GM23338 (cell line): ENCODE data around the gene LMO7. TPM values are rescaled to one million over a fixed set of nuclear protein-coding genes. Genes with fewer than 3 reads are reported as not detected.

Source experiments
- ATAC-seq: fragments of 200-7000 bp; cut with Tn5 transposase; 3 replicates; pipeline ENCODE4 v1.9.1; 2020
- DNase-seq: peaks from one replicate; pipeline ENCODE4 v3.0.0-alpha.2; 2015; ENCODE audit warnings: low spot score
- H2AFZ ChIP-seq: fragments of 200-600 bp; sonication (generic); 2 replicates; pipeline ENCODE4 v1.8.0; 2016; ENCODE audit warnings: antibody characterized with exemption, mild to moderate bottlenecking, moderate library complexity
- H3F3A ChIP-seq: fragments of 200-600 bp; sonication (generic); replicated peaks from 2 replicates; pipeline ENCODE4 v1.8.0; 2017; ENCODE audit warnings: antibody characterized with exemption, mixed run types, low read depth
- H3K27ac ChIP-seq: fragments of 200-600 bp; sonication (generic); 2 replicates; pipeline ENCODE4 v1.6.1; 2016; ENCODE audit warnings: low read depth
- H3K27me3 ChIP-seq: fragments of 200-600 bp; sonication (generic); 2 replicates; pipeline ENCODE4 v1.8.0; 2016; ENCODE audit warnings: mild to moderate bottlenecking, mixed run types, moderate library complexity; ENCODE audit not compliant: insufficient read depth
- H3K36me3 ChIP-seq: fragments of 200-600 bp; sonication (generic); 2 replicates; pipeline ENCODE4 v1.8.0; 2016; ENCODE audit warnings: mild to moderate bottlenecking; ENCODE audit not compliant: insufficient read depth
- H3K4me1 ChIP-seq: fragments of 200-600 bp; sonication (generic); 2 replicates; pipeline ENCODE4 v1.8.0; 2016; ENCODE audit warnings: mild to moderate bottlenecking, moderate library complexity; ENCODE audit not compliant: insufficient read depth
- H3K4me2 ChIP-seq: fragments of 200-600 bp; sonication (generic); 2 replicates; pipeline ENCODE4 v1.7.1; 2017; ENCODE audit warnings: mixed run types
- H3K4me3 ChIP-seq: fragments of 200-600 bp; sonication (generic); 2 replicates; pipeline ENCODE4 v1.6.1; 2016; ENCODE audit warnings: mixed run types
- H3K79me2 ChIP-seq: fragments of 200-600 bp; sonication (generic); replicated peaks from 2 replicates; pipeline ENCODE4 v1.8.0; 2017; ENCODE audit warnings: mild to moderate bottlenecking; ENCODE audit not compliant: insufficient read depth
- H3K9me2 ChIP-seq: fragments of 200-600 bp; sonication (generic); 2 replicates; pipeline ENCODE4 v1.8.0; 2017; ENCODE audit not compliant: insufficient read depth
- H4K20me1 ChIP-seq: fragments of 200-600 bp; sonication (generic); replicated peaks from 2 replicates; pipeline ENCODE4 v1.8.0; 2017; ENCODE audit warnings: mild to moderate bottlenecking; ENCODE audit not compliant: insufficient read depth
- H3K27ac Mint-ChIP-seq: 2 replicates; pipeline ENCODE4 v1.8.0; 2020; ENCODE audit warnings: inconsistent platforms, mild to moderate bottlenecking, moderate library complexity, mixed read lengths
- H3K27me3 Mint-ChIP-seq: 3 replicates; pipeline ENCODE4 v1.8.0; 2022; ENCODE audit warnings: low read depth, mild to moderate bottlenecking, moderate library complexity, mixed read lengths, inconsistent platforms; ENCODE audit not compliant: insufficient read depth, poor library complexity
- H3K36me3 Mint-ChIP-seq: 3 replicates; pipeline ENCODE4 v1.8.0; 2021; ENCODE audit warnings: low read depth, mild to moderate bottlenecking, inconsistent platforms, moderate library complexity, mixed read lengths
- H3K4me1 Mint-ChIP-seq: 3 replicates; pipeline ENCODE4 v1.8.0; 2020; ENCODE audit warnings: mild to moderate bottlenecking, inconsistent platforms, mixed read lengths
- H3K4me3 Mint-ChIP-seq: 3 replicates; pipeline ENCODE4 v1.8.0; 2021; ENCODE audit warnings: moderate library complexity, mild to moderate bottlenecking, inconsistent platforms, mixed read lengths
- H3K9me3 Mint-ChIP-seq: 3 replicates; pipeline ENCODE4 v1.8.0; 2020; ENCODE audit warnings: moderate library complexity, mild to moderate bottlenecking, inconsistent platforms, mixed read lengths
- EZH2 ChIP-seq: fragments of 200-600 bp; sonication (generic); IDR thresholded peaks from one replicate; pipeline ENCODE4 v1.8.0; 2017; ENCODE audit warnings: antibody characterized with exemption, mild to moderate bottlenecking, low read depth; ENCODE audit not compliant: unreplicated experiment
- POLR2AphosphoS5 ChIP-seq: IDR thresholded peaks from 2 replicates; pipeline ENCODE4 v1.6.1; 2016; ENCODE audit warnings: antibody characterized with exemption, low read depth
- ZNF114 ChIP-seq: fragments of 250-450 bp; sonication (Bioruptor Pico); IDR thresholded peaks from 2 replicates; pipeline ENCODE4 v1.5.0; 2020; ENCODE audit warnings: mild to moderate bottlenecking, moderate library complexity
- ZNF331 ChIP-seq: fragments of 250-450 bp; sonication (Bioruptor Pico); IDR thresholded peaks from 2 replicates; pipeline ENCODE4 v1.5.0; 2020; ENCODE audit warnings: low read depth, mild to moderate bottlenecking, moderate library complexity
- ZNF462 ChIP-seq: fragments of 250-450 bp; sonication (Bioruptor Pico); IDR thresholded peaks from 2 replicates; pipeline ENCODE4 v1.5.0; 2020; ENCODE audit warnings: mild to moderate bottlenecking, moderate library complexity
- polyA plus RNA-seq: library from polyadenylated mRNA; unstranded; fragments of >200 nt; fragmentation: Nextera tagmentation; extraction: Ambion mirVana; gene quantifications from 2 replicates; pipeline ENCODE4 v1.2.1, GENCODE V29; 2016
- total RNA-seq: library from RNA; depleted of rRNA; stranded (reverse); fragments of >200 nt; shearing (Covaris generic); gene quantifications from 2 replicates; pipeline ENCODE4 v1.2.3, GENCODE V29; 2014
- TF ChIP-seq, protein P1 (sequence below): IDR thresholded peaks from one replicate; pipeline ENCODE4 v1.6.1; 2018; ENCODE audit warnings: antibody characterized with exemption; ENCODE audit not compliant: unreplicated experiment
- TF ChIP-seq, protein P2 (sequence below), 2 experiments: fragments of 200-600 bp in 1 of 2; sonication (generic) in 1 of 2; conservative IDR thresholded peaks; 2 replicates each; pipeline versions ENCODE4 v1.5.1 to v1.6.1; 2016 to 2017; ENCODE audit warnings: antibody characterized with exemption in 2 of 2, low read depth in 2 of 2, mild to moderate bottlenecking in 2 of 2, moderate library complexity in 1 of 2

The LMO7 gene
- total and polyA plus RNA-seq, 2 experiments from 2014 or later = 22.3 to 26.9 TPM

DNA sequence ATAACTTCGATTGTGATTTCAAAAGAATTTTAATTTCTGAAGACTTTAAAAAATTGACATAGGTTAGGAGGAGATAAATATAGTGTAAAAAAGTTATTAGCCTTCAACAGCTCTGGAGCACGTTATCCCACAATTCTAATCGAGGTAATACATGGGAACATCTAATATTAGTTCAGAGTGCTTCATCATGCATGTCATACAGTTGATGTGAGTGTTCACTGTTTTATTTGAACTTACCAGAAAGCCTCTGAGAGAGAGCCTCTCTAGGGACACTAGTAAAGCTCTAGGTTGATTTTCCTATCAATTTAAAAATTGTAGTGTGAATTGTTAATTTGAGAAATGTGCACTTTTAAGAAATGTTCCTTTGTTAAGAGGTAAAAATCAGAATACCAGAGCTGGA is 140.4 kb downstream of the LMO7 start:
- DNase-seq (no peak), ATAC-seq (no peak)
- H3K27me3 ChIP-seq = no peaks in the 10 kb centered on the region
- H3F3A ChIP-seq = no peaks in the 10 kb centered on the region
- Mint-ChIP-seq H3K27me3 (no peaks in the 10 kb centered on the region), H3K4me3 (no peak overlapping the region), H3K4me1 (no peaks in the 10 kb centered on the region; the same call in 2 of the 3 replicates), H3K9me3 (peaks cover 25% of the 10 kb centered on the region), H3K36me3 (peaks cover 26% of the 10 kb centered on the region), H3K27ac (no peak overlapping the region)
- H3K79me2 ChIP-seq = no peaks in the 10 kb centered on the region
- no peak for TF ChIP-seq POLR2AphosphoS5
- no peak overlapping the region for H2AFZ ChIP-seq
- no peaks in the 10 kb centered on the region for H3K4me1 ChIP-seq
- no peaks in the 10 kb centered on the region for H3K9me2 ChIP-seq
- H3K36me3 ChIP-seq = no peaks in the 10 kb centered on the region
- H4K20me1 ChIP-seq = no peaks in the 10 kb centered on the region
- no peak overlapping the region for H3K4me2 ChIP-seq
- no peak overlapping the region for H3K27ac ChIP-seq
- no peak overlapping the region for H3K4me3 ChIP-seq

DNA sequence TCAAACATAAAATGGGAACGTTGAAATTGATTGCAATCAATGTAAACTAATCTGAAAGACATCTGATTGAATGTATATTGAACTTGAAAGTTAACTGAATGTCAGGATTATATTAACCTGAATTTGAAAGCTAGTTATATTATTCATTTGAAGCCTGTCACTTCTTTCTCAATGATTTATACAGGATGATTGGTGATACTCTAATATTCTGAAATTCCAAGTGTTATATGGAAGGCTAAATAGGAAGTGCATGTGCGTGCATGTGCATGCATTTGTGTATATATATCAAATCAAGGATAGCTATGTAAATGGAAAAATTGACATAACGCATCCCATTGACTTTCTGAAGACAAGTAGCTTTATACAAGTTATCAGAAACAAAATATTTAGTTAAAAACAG is 143.3 kb downstream of the LMO7 start:
- peaks cover 36% of the 10 kb centered on the region for H3K9me3 Mint-ChIP-seq
- H3K27ac Mint-ChIP-seq = no peak overlapping the region
- DNase-seq (no peak), ATAC-seq (no peak)
- H3K4me1 Mint-ChIP-seq = no peaks in the 10 kb centered on the region; the same call in 2 of the 3 replicates
- Histone ChIP-seq H3F3A (no peaks in the 10 kb centered on the region), H3K4me2 (no peak overlapping the region), H3K4me1 (no peaks in the 10 kb centered on the region), H3K9me2 (no peaks in the 10 kb centered on the region), H3K79me2 (no peaks in the 10 kb centered on the region), H3K4me3 (no peak overlapping the region), H3K27ac (no peak overlapping the region), H2AFZ (no peak overlapping the region), H3K27me3 (no peaks in the 10 kb centered on the region), H4K20me1 (no peaks in the 10 kb centered on the region), H3K36me3 (no peaks in the 10 kb centered on the region)
- H3K27me3 Mint-ChIP-seq = no peaks in the 10 kb centered on the region
- no peak overlapping the region for H3K4me3 Mint-ChIP-seq
- peaks cover 40% of the 10 kb centered on the region for H3K36me3 Mint-ChIP-seq
- TF ChIP-seq ZNF462 (no peak), ZNF114 (CRISPR knock-in tag) (no peak), EZH2 (no peak), ZNF331 (CRISPR knock-in tag) (no peak), POLR2AphosphoS5 (no peak)
- TF ChIP-seq, protein P1, sequence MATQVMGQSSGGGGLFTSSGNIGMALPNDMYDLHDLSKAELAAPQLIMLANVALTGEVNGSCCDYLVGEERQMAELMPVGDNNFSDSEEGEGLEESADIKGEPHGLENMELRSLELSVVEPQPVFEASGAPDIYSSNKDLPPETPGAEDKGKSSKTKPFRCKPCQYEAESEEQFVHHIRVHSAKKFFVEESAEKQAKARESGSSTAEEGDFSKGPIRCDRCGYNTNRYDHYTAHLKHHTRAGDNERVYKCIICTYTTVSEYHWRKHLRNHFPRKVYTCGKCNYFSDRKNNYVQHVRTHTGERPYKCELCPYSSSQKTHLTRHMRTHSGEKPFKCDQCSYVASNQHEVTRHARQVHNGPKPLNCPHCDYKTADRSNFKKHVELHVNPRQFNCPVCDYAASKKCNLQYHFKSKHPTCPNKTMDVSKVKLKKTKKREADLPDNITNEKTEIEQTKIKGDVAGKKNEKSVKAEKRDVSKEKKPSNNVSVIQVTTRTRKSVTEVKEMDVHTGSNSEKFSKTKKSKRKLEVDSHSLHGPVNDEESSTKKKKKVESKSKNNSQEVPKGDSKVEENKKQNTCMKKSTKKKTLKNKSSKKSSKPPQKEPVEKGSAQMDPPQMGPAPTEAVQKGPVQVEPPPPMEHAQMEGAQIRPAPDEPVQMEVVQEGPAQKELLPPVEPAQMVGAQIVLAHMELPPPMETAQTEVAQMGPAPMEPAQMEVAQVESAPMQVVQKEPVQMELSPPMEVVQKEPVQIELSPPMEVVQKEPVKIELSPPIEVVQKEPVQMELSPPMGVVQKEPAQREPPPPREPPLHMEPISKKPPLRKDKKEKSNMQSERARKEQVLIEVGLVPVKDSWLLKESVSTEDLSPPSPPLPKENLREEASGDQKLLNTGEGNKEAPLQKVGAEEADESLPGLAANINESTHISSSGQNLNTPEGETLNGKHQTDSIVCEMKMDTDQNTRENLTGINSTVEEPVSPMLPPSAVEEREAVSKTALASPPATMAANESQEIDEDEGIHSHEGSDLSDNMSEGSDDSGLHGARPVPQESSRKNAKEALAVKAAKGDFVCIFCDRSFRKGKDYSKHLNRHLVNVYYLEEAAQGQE = no peak
- TF ChIP-seq, protein P2, sequence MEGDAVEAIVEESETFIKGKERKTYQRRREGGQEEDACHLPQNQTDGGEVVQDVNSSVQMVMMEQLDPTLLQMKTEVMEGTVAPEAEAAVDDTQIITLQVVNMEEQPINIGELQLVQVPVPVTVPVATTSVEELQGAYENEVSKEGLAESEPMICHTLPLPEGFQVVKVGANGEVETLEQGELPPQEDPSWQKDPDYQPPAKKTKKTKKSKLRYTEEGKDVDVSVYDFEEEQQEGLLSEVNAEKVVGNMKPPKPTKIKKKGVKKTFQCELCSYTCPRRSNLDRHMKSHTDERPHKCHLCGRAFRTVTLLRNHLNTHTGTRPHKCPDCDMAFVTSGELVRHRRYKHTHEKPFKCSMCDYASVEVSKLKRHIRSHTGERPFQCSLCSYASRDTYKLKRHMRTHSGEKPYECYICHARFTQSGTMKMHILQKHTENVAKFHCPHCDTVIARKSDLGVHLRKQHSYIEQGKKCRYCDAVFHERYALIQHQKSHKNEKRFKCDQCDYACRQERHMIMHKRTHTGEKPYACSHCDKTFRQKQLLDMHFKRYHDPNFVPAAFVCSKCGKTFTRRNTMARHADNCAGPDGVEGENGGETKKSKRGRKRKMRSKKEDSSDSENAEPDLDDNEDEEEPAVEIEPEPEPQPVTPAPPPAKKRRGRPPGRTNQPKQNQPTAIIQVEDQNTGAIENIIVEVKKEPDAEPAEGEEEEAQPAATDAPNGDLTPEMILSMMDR (conservative IDR thresholded peaks at IDR 0.05; ENCODE audit: low read depth in 2 of 2) = no peak
